CD14-positive monocyte (primary cell): ENCODE data around the gene GMPR. TPM values are rescaled to one million over a fixed set of nuclear protein-coding genes. Genes with fewer than 3 reads are reported as not detected.

Source experiments
- DNase-seq, 3 donors: peaks; one replicate each; pipeline ENCODE4 v3.0.0-alpha.2; 2011 to 2022
- H2AFZ ChIP-seq: 2 replicates; pipeline ENCODE4 v1.6.0; 2012; ENCODE audit warnings: mild to moderate bottlenecking, low read depth, low read length, inconsistent platforms; ENCODE audit not compliant: insufficient read depth, poor library complexity, severe bottlenecking
- H3K27ac ChIP-seq, 2 donors: 1 replicate in 1 of 2; 2 replicates in 1 of 2; pipeline ENCODE4 v1.5.1; 2012 to 2013; ENCODE audit warnings: low read length in 2 of 2, control low read depth in 1 of 2, inconsistent platforms in 1 of 2, low read depth in 1 of 2, mild to moderate bottlenecking in 1 of 2
- H3K27me3 ChIP-seq, 2 donors: one replicate each; pipeline versions ENCODE4 v1.6.0 to v1.6.1; 2011 to 2013; ENCODE audit warnings: low read length in 2 of 2; ENCODE audit not compliant: control insufficient read depth in 2 of 2, insufficient read depth in 2 of 2
- H3K36me3 ChIP-seq, 2 donors: replicated peaks in 1 of 2; 1 replicate in 1 of 2; 2 replicates in 1 of 2; pipeline versions ENCODE4 v1.5.1 to v1.6.1; 2012 to 2013; ENCODE audit warnings: low read length in 2 of 2, control low read depth in 1 of 2, inconsistent platforms in 1 of 2, mild to moderate bottlenecking in 1 of 2; ENCODE audit not compliant: insufficient read depth in 2 of 2, control insufficient read depth in 1 of 2
- H3K4me1 ChIP-seq, 2 donors: 1 replicate in 1 of 2; 2 replicates in 1 of 2; pipeline versions ENCODE4 v1.5.1 to v1.6.1; 2012 to 2013; ENCODE audit warnings: low read length in 2 of 2, control low read depth in 1 of 2, inconsistent platforms in 1 of 2, mild to moderate bottlenecking in 1 of 2, moderate library complexity in 1 of 2; ENCODE audit not compliant: insufficient read depth in 2 of 2, control insufficient read depth in 1 of 2
- H3K4me2 ChIP-seq: replicated peaks from 2 replicates; pipeline ENCODE3; 2012; ENCODE audit warnings: low read length, moderate library complexity, mild to moderate bottlenecking; ENCODE audit not compliant: poor library complexity, severe bottlenecking; ENCODE audit errors: extremely low read depth
- H3K4me3 ChIP-seq, 3 experiments: fragments of 200-600 bp in 1 of 3; sonication (generic) in 1 of 3; replicated peaks in 1 of 3; 1 replicate in 2 of 3; 2 replicates in 1 of 3; pipeline ENCODE4 v1.5.1; 2011 to 2013; ENCODE audit warnings: low read length in 3 of 3, mild to moderate bottlenecking in 3 of 3, control low read depth in 2 of 3, low read depth in 2 of 3, inconsistent platforms in 1 of 3, moderate library complexity in 1 of 3
- H3K79me2 ChIP-seq: 2 replicates; pipeline ENCODE4 v1.6.0; 2012; ENCODE audit warnings: mild to moderate bottlenecking, control low read depth, inconsistent platforms, low read length, moderate library complexity; ENCODE audit not compliant: insufficient read depth
- H3K9ac ChIP-seq: 2 replicates; pipeline ENCODE4 v1.6.0; 2017; ENCODE audit warnings: low read length, mild to moderate bottlenecking; ENCODE audit not compliant: insufficient read depth, poor library complexity, severe bottlenecking
- H3K9me3 ChIP-seq, 2 donors: replicated peaks in 1 of 2; 1 replicate in 1 of 2; 2 replicates in 1 of 2; pipeline versions ENCODE4 v1.5.1 to v1.6.1; 2012 to 2013; ENCODE audit warnings: low read length in 2 of 2, control low read depth in 1 of 2; ENCODE audit not compliant: control insufficient read depth in 1 of 2, insufficient read depth in 1 of 2
- H4K20me1 ChIP-seq: 2 replicates; pipeline ENCODE4 v1.6.0; 2012; ENCODE audit warnings: mild to moderate bottlenecking, low read length, control low read depth, moderate library complexity; ENCODE audit not compliant: insufficient read depth
- H3K27ac Mint-ChIP-seq, 7 donors: one replicate each; pipeline ENCODE4 v1.8.0; 2020; ENCODE audit warnings: mild to moderate bottlenecking in 7 of 7, mixed read lengths in 7 of 7, moderate library complexity in 6 of 7, inconsistent platforms in 2 of 7
- H3K27me3 Mint-ChIP-seq, 3 donors: one replicate each; pipeline ENCODE4 v1.8.0; 2021 to 2022; ENCODE audit warnings: low read depth in 3 of 3, mild to moderate bottlenecking in 3 of 3, mixed read lengths in 3 of 3, moderate library complexity in 3 of 3, inconsistent platforms in 1 of 3
- H3K36me3 Mint-ChIP-seq, 2 donors: one replicate each; pipeline ENCODE4 v1.8.0; 2020; ENCODE audit warnings: mixed read lengths in 2 of 2, inconsistent platforms in 1 of 2, mild to moderate bottlenecking in 1 of 2
- H3K4me1 Mint-ChIP-seq: one replicate; pipeline ENCODE4 v1.8.0; 2020; ENCODE audit warnings: mild to moderate bottlenecking, mixed read lengths
- H3K4me3 Mint-ChIP-seq, 2 donors: one replicate each; pipeline ENCODE4 v1.8.0; 2020; ENCODE audit warnings: mild to moderate bottlenecking in 2 of 2, mixed read lengths in 2 of 2, moderate library complexity in 1 of 2
- H3K9me3 Mint-ChIP-seq, 7 donors: one replicate each; pipeline ENCODE4 v1.8.0; 2020 to 2022; ENCODE audit warnings: mixed read lengths in 7 of 7, mild to moderate bottlenecking in 6 of 7, moderate library complexity in 6 of 7, inconsistent platforms in 2 of 7
- CTCF ChIP-seq: fragments of 200-600 bp; IDR thresholded peaks from one replicate; pipeline ENCODE4 v1.8.0; 2022; ENCODE audit warnings: antibody characterized with exemption, mild to moderate bottlenecking
- WGBS: methylation state at CpG from one replicate; pipeline ENCODE4 v1.1.5; 2013; ENCODE audit warnings: missing lambda C conversion rate; ENCODE audit not compliant: insufficient coverage; 5-methylcytosine and 5-hydroxymethylcytosine counted together
- intact Hi-C, 2 donors: fragments of 100-400 bp; cut with micrococcal nuclease; formaldehyde crosslinking; loops; one replicate each; pipeline versions ENCODE4 v1.15.0 to v1.15.1; 2023
- polyA plus RNA-seq, 3 donors: library from polyadenylated mRNA; depleted of rRNA in 1 of 3; unstranded in 2 of 3; stranded (reverse) in 1 of 3; fragments of 300-500 nt in 2 of 3; fragments of >200 nt in 1 of 3; fragmentation: Illumina TruSeq in 2 of 3; gene quantifications; 1 replicate in 2 of 3; 2 replicates in 1 of 3; pipeline ENCODE4 v1.2.3, GENCODE V29; 2012 to 2021

GMPR gene
- polyA plus RNA-seq, 3 donors = 1.9 to 3.8 (median 3.2) TPM

DNA sequence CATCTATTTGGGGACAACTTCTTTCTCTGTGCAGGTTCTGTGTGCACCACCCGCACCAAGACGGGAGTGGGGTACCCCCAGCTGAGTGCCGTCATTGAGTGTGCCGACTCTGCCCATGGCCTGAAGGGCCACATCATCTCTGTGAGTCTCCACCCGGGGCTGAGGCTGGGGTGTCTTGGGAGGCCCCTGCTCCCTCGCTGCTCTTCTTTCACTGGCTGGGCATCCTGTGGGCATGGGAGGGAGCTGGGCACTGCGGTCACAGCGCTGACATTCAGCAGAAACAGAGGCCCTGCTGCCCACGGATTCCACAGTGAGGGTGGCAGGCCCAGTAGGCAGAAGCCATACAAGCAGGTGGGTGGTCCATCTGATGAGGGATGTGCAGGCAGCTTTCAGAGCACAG is 40.4 kb downstream of the GMPR start:
- Mint-ChIP-seq H3K4me1 (no peaks in the 10 kb centered on the region), H3K27ac (no peak overlapping the region), H3K4me3 (no peak overlapping the region), H3K27me3 (peaks cover 0 to 5% (median 2%) of the 10 kb centered on the region in 3 donors), H3K36me3 (no peaks in the 10 kb centered on the region), H3K9me3 (no peaks in the 10 kb centered on the region)
- TF ChIP-seq CTCF = no peak
- H3K9ac ChIP-seq = no peak overlapping the region
- no peaks in the 10 kb centered on the region for H3K36me3 ChIP-seq
- H3K27ac ChIP-seq = no peak overlapping the region
- no peaks in the 10 kb centered on the region for H4K20me1 ChIP-seq
- no peaks in the 10 kb centered on the region for H3K27me3 ChIP-seq
- no peak for DNase-seq
- no peak overlapping the region for H3K4me2 ChIP-seq
- H3K4me3 ChIP-seq = no peak overlapping the region
- no peak overlapping the region for H2AFZ ChIP-seq
- H3K9me3 ChIP-seq = no peaks in the 10 kb centered on the region
- intact Hi-C loops = no loop called here
- 95% methylated on average over 7 of the region's 9 CpGs for WGBS
- H3K4me1 ChIP-seq = no peaks in the 10 kb centered on the region
- no peaks in the 10 kb centered on the region for H3K79me2 ChIP-seq

GRCh38 chr6:16279243-16279642 is 40.9 kb downstream of the GMPR start:
- Histone ChIP-seq H4K20me1 (no peaks in the 10 kb centered on the region), H3K27ac (no peak overlapping the region), H3K79me2 (no peaks in the 10 kb centered on the region), H3K4me1 (no peaks in the 10 kb centered on the region), H3K4me3 (no peak overlapping the region), H3K9ac (no peak overlapping the region), H3K36me3 (no peaks in the 10 kb centered on the region), H3K4me2 (no peak overlapping the region), H2AFZ (no peak overlapping the region), H3K27me3 (no peaks in the 10 kb centered on the region), H3K9me3 (no peaks in the 10 kb centered on the region)
- 60% methylated on average over 5 of the region's 5 CpGs for WGBS
- Mint-ChIP-seq H3K4me3 (no peak overlapping the region), H3K4me1 (no peaks in the 10 kb centered on the region), H3K36me3 (no peaks in the 10 kb centered on the region), H3K9me3 (no peaks in the 10 kb centered on the region), H3K27me3 (peaks cover 0 to 3% (median 2%) of the 10 kb centered on the region in 3 donors), H3K27ac (no peak overlapping the region)
- no peak for TF ChIP-seq CTCF
- intact Hi-C loops = no loop called here
- peak in 1 of 3 donors; percentile 18 for DNase-seq
